ENCODE data around the gene SSNA1.

The SSNA1 gene

DNA sequence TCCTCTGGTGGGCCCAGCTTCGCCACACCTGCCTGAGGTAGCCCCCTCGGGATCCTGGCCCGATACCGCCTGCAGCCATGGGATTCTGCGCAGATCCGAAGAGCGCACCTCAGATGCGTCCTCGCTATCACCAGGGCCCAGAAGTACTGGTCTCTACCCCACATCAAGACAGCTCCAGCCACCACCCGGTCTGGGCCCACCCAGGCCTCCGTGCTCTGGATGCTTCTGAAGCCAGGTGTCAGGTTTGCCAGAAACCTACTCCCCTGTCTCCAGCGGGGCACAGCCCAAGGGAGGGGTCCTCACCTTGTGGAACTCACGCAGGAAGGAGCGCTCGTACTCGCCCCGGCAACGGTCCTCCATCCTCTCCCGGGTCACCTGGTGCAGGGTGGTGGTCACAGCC lies 2.6 kb upstream of the SSNA1 start:
- DNase-seq: no peak

DNA sequence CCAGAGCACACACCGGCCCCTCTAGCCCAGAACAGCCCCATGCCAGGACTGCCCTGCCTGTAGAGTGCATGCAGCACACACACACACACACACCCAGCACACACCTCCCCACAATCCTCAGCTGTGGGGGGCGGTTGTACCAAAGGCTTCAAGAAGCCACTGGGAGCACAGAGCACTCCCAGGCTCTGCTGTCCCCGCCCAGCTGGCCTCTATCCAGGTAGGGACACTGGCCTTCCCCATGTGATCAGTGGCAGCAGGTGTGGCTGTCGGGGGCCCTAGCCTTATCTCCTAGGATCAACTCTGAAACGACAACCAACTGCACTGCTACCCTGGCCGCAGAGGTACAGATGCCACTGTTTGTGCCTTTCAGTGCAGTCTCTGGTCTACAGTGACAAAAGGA lies 2.1 kb upstream of the SSNA1 start:
- DNase-seq: no peak

DNA sequence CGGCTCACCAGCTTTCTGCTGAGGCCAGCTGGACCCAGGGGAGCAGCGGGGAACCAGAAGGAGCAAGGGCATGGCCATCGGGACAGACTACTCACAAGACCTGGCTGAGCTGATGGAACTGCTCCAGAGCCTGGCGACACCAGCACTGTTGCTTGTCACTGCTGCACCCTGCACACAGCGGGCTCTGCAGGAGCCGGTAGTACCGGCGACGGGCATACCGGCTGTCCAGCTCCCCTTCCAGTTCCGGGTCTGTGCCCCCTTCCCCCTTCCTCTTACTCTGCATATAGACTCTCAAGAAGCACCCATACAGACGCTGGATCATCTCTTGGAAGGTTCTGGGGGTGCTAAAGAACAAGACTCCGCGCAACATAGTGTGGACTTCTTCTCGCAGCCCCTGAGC lies 1.1 kb upstream of the SSNA1 start:
- no peak for DNase-seq

- DNase-seq: no peak
These were observed 388 bp upstream of the SSNA1 start for GRCh38 chr9:137188086-137188489.

GRCh38 chr9:137189297-137190295 lies 1.1 kb downstream of the SSNA1 start:
- DNase-seq: no peak

DNA sequence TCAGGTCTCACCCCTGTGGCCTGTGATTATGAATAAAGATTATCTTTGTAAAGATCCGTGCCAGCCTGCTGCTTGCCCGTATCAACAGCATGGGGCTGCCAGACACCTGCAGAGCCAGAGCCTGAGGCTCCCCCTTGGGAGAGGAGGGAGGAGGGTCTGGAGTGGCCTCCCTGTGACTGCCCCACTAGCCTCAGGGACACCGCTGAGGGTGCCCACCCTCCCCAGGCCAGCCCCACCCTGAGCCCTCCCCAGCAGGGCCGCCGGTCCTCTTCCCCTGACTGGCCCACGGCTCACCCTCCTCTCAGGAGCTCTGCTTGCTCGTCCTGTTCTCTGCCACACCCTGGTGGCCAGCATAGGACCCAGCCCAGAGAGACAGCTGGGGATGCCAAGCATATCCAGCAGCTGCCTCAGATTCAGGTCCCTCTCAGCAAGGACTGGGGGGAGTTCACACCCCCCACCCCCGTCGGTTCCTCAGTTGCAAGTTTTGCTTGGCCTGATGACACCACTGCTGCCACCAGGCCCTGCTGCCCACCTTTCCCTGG lies 1.9 kb downstream of the SSNA1 start:
- no peak for DNase-seq

GRCh38 chr9:137191245-137191644 lies 2.8 kb downstream of the SSNA1 start:
- DNase-seq: no peak

DNA sequence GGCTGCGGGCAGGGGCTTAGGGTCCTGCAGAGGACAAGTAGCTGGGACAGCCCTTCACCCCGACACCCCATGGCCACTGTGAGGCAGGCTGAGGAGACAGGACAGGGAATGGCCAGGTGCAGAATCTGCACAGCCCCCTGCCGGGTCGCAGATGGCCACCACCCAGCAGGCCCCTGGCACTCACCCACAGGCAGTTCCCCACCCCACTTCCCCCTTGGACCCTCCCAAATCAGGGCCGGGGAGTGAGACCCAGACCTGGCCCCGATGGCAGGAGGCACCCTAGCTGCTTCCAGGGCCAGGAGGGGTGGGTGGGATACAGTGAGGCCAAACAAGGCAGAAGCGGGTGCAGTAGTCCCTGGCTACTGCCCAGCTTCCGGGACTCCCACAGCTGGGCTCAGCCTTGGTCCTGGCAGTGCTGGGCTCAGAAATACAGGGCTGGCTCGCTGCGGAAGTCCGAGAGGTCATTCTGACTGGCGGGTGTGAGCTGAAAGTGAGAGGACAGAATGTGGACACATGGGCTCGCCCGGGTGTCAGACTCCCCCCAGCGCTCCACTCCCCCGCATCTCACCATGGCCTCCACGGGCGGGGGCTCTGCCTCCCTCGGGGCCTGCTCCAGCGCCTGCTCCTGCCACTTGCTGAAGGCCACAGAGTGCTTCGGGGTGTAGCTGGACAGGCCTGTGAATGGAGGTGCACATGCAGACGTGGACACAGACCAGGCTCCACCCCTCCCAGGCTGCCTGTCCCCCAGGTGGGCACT lies 3.4 kb downstream of the SSNA1 start:
- DNase-seq: no peak

DNA sequence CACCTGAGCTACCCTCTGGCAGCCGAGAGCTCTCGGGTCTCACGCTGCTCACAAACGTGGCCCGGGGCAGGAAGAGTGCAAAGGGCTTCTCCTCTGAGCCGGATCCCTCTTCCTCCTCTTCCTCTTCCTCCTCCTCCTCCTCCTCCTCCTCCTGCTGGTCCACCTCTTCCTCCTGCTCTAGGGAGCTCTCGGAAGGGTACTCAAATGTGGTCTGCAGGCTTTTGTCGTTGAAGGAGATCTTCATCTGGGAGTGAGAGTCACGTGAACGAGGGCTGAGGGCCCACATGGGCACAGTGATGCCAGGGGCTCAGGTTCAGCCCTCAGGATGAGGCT lies 3.9 kb downstream of the SSNA1 start:
- no peak for DNase-seq

GRCh38 chr9:137192859-137193258 lies 4.4 kb downstream of the SSNA1 start:
- DNase-seq: no peak

DNA sequence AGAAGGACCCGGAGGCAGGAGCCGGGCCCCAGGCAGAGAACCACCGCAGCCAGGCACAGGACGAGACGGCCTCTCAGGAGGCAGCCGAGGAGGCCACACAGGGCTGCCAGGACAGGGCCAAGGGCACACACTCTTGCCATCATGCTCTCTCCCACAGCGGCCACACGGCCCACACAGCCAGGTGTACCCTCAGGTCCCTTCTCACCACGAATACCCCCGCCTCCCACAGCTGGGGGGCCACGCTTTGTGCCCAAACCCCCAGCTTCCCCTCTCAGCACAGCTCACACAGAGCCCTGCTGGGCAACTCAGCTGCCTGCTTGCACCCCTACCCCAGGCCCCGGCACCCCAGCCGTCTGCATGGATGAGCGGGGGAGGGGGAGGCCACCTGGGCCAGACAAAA lies 5.3 kb downstream of the SSNA1 start:
- DNase-seq: no peak

DNA sequence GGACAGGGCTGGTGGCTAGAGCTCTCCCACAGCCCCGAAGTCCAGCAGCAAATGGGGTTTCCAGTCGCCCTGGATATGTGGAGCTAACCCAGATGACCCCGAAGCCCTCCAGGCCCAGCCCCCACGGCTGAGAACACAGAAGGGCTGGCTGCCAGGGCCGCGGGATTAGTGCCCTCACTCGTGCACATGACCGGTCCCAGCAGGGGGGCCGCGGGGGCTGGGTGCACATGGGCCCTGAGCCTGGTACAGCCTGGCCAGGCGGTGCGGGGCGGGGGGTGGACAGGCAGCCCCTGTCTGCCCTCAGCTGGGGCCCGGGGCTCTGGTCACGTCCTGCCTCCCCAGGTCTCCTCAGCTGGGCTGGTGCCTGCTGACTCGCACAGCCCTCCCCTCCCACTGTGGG lies 5.9 kb downstream of the SSNA1 start:
- no peak for DNase-seq

GRCh38 chr9:137194909-137195308 lies 6.4 kb downstream of the SSNA1 start:
- peak; percentile 80 for DNase-seq

GRCh38 chr9:137195525-137196220 lies 7.2 kb downstream of the SSNA1 start:
- peak; percentile 99 for DNase-seq

DNA sequence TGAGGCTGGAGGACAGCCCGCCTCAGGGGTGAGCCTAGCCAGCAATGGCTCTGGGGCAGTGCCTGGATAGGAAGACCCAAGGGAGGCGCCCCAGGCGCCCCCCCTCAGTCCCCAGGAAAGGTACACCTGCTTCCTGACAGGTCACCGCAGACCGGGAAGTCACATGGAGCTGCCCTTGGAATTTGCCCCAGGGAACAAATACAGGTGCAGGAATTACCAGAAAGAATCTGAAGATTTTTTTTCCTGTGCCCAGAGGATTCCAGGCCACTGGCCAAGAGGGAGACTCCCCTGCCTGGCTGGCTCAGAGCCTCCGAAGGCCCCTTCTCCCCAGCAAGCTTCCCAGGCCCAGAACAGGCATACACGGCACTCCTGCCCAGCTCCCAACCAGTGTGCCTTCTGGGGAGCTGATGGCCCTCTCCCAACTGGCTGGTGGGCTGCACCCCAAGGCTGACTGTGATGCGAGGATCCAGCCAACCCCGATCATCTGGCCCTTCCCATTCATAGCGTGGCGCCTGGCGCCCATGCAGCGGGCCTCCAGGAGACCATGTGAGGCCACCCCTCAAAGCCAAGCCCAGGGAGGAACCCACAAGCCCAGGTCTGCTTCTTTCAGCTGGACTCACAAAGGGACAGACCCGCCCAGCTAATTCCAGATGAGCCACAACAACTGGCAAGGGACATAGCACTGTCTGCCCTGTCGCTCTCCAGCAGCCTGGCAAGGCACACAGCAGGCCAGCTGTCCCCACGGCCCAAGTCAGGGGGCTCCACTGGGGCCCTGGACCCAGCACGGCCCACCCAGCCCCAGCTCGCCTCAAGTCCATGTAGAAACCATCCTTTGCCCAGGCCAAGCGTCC lies 9.8 kb downstream of the SSNA1 start:
- no peak for DNase-seq

- DNase-seq: no peak
These were observed 10.4 kb downstream of the SSNA1 start for GRCh38 chr9:137198902-137199283.

- no peak for DNase-seq
These were observed 11.1 kb downstream of the SSNA1 start for GRCh38 chr9:137199411-137200121.

- peak; percentile 100 for DNase-seq
These were observed 12.1 kb downstream of the SSNA1 start, which contains the start of gene TPRN for GRCh38 chr9:137200311-137201204. Gene TPRN, minus strand, starts transcription at chr9:137200741. Its CDS starts 30 bp downstream, at chr9:137200711.

- no peak for DNase-seq
These were observed 12.9 kb downstream of the SSNA1 start for GRCh38 chr9:137201205-137201868.

GRCh38 chr9:137202966-137203365 lies 14.5 kb downstream of the SSNA1 start:
- no peak for DNase-seq
